Measurements from ENCODE around the gene RIMS3. TPM values are rescaled to one million over a fixed set of nuclear protein-coding genes. Genes with fewer than 3 reads are reported as not detected.
A peak's percentile ranks its signal among the peaks of the same experiment; 100 is the strongest.

RIMS3 gene
- total RNA-seq, 1 experiment from 2014 or later = 2.9 TPM

- no peaks in the 10 kb centered on the region for H3K27me3 ChIP-seq (ENCODE audit: low read length)
- no peaks in the 10 kb centered on the region for H3F3A ChIP-seq (ENCODE audit: low read length, unreplicated experiment)
- intact Hi-C loops (cut with micrococcal nuclease) = no loop called here
- no peaks in the 10 kb centered on the region for H3K79me2 ChIP-seq (ENCODE audit: low read length)
- H3K9me2 ChIP-seq (replicated peaks; ENCODE audit: low read length) = no peaks in the 10 kb centered on the region
- no peak overlapping the region for H3K4me2 ChIP-seq (ENCODE audit: low read length)
- DNase-seq = no peak
- ChIA-PET POLR2A (ENCODE audit: unreplicated experiment) (no interaction called here), CTCF (no interaction called here)
- H3K9me3 ChIP-seq (ENCODE audit: low read length) = no peaks in the 10 kb centered on the region
- ATAC-seq = no peak
- no peaks in the 10 kb centered on the region for H4K20me1 ChIP-seq (ENCODE audit: low read length)
- BruUV-seq (replicated peaks) = no TSS peak
- no peaks in the 10 kb centered on the region for H3K36me3 ChIP-seq (ENCODE audit: low read depth, low read length)
- H3K27ac ChIP-seq (ENCODE audit: low read length) = no peak overlapping the region
- H3K4me1 ChIP-seq (ENCODE audit: insufficient read depth, low read length) = no peaks in the 10 kb centered on the region
- H2AFZ ChIP-seq (ENCODE audit: low read length) = no peak overlapping the region
- TF ChIP-seq EZH2phosphoT487 (IDR thresholded peaks at IDR 0.05; ENCODE audit: borderline replicate concordance, low read length) (no peak), EZH2 (IDR thresholded peaks at IDR 0.05; ENCODE audit: low read length, unreplicated experiment) (no peak), CTCF (conservative IDR thresholded peaks at IDR 0.05; ENCODE audit: low read depth, low read length) (no peak)
- H3K4me3 ChIP-seq (ENCODE audit: low read length) = no peak overlapping the region
- H3K9ac ChIP-seq (ENCODE audit: low read length) = no peak overlapping the region
These were observed 71.3 kb downstream of the RIMS3 start for GRCh38 chr1:40594187-40594531.

GRCh38 chr1:40593449-40594186 lies 71.9 kb downstream of the RIMS3 start:
- H3K4me2 ChIP-seq (ENCODE audit: low read length) = no peak overlapping the region
- no peak overlapping the region for H3K4me3 ChIP-seq (ENCODE audit: low read length)
- no peak overlapping the region for H2AFZ ChIP-seq (ENCODE audit: low read length)
- H3K9me2 ChIP-seq (replicated peaks; ENCODE audit: low read length) = no peaks in the 10 kb centered on the region
- no peaks in the 10 kb centered on the region for H3K27me3 ChIP-seq (ENCODE audit: low read length)
- CTCF ChIA-PET = no interaction called here
- no peak overlapping the region for H3K9ac ChIP-seq (ENCODE audit: low read length)
- no peaks in the 10 kb centered on the region for H3F3A ChIP-seq (ENCODE audit: low read length, unreplicated experiment)
- H4K20me1 ChIP-seq (ENCODE audit: low read length) = no peaks in the 10 kb centered on the region
- H3K9me3 ChIP-seq (ENCODE audit: low read length) = no peaks in the 10 kb centered on the region
- intact Hi-C loops (cut with micrococcal nuclease) = no loop called here
- no peak overlapping the region for H3K27ac ChIP-seq (ENCODE audit: low read length)
- no peak for ATAC-seq
- TF ChIP-seq CTCF (conservative IDR thresholded peaks at IDR 0.05; ENCODE audit: low read depth, low read length) = no peak
- POLR2A ChIA-PET (ENCODE audit: unreplicated experiment) = no interaction called here
- BruUV-seq (replicated peaks) = no TSS peak
- no peaks in the 10 kb centered on the region for H3K79me2 ChIP-seq (ENCODE audit: low read length)
- no peaks in the 10 kb centered on the region for H3K36me3 ChIP-seq (ENCODE audit: low read depth, low read length)
- H3K4me1 ChIP-seq (ENCODE audit: insufficient read depth, low read length) = no peaks in the 10 kb centered on the region
- no peak for DNase-seq

GRCh38 chr1:40592107-40592803 lies 73.2 kb downstream of the RIMS3 start:
- H2AFZ ChIP-seq (ENCODE audit: low read length) = no peak overlapping the region
- H3K27ac ChIP-seq (ENCODE audit: low read length) = no peak overlapping the region
- no peaks in the 10 kb centered on the region for H4K20me1 ChIP-seq (ENCODE audit: low read length)
- ChIA-PET CTCF (interaction anchor here (0.6 to 0.7 kb wide), 2 partner anchors 21 to 1760 kb away, joined by 3 read pairs; no protein-coding TSS in a partner anchor), POLR2A (ENCODE audit: unreplicated experiment) (no interaction called here)
- DNase-seq (peak; percentile 64), ATAC-seq (peak; percentile 59)
- H3K9ac ChIP-seq (ENCODE audit: low read length) = no peak overlapping the region
- H3F3A ChIP-seq (ENCODE audit: low read length, unreplicated experiment) = no peaks in the 10 kb centered on the region
- TF ChIP-seq EZH2 (IDR thresholded peaks at IDR 0.05; ENCODE audit: low read length, unreplicated experiment) (no peak), CTCF (conservative IDR thresholded peaks at IDR 0.05; ENCODE audit: low read depth, low read length) (peak; percentile 66), EZH2phosphoT487 (IDR thresholded peaks at IDR 0.05; ENCODE audit: borderline replicate concordance, low read length) (no peak)
- H3K9me2 ChIP-seq (replicated peaks; ENCODE audit: low read length) = no peaks in the 10 kb centered on the region
- H3K4me2 ChIP-seq (ENCODE audit: low read length) = no peak overlapping the region
- no TSS peak for BruUV-seq (replicated peaks)
- no peak overlapping the region for H3K4me3 ChIP-seq (ENCODE audit: low read length)
- peaks cover 4% of the 10 kb centered on the region; the same call in 1 of the 2 replicates for H3K27me3 ChIP-seq (ENCODE audit: low read length)
- H3K79me2 ChIP-seq (ENCODE audit: low read length) = no peaks in the 10 kb centered on the region
- H3K36me3 ChIP-seq (ENCODE audit: low read depth, low read length) = no peaks in the 10 kb centered on the region
- H3K9me3 ChIP-seq (ENCODE audit: low read length) = no peaks in the 10 kb centered on the region
- intact Hi-C loops (cut with micrococcal nuclease) = no loop called here
- H3K4me1 ChIP-seq (ENCODE audit: insufficient read depth, low read length) = no peaks in the 10 kb centered on the region
